Peyer's patch (tissue), 4 donors: ENCODE results near the gene CDC42.

ENCODE experiments used
- CTCF ChIP-seq, 6 experiments: fragments of 450-650 bp in 4 of 6; fragments of 200-600 bp in 2 of 6; sonication (generic) in 1 of 6; IDR thresholded peaks; one replicate each; pipeline ENCODE4 v1.5.1; 2017 to 2019; ENCODE audit warnings: antibody characterized with exemption in 6 of 6, mild to moderate bottlenecking in 3 of 6, moderate library complexity in 1 of 6
- POLR2A ChIP-seq, 2 donors: fragments of 450-650 bp; IDR thresholded peaks; one replicate each; pipeline ENCODE4 v1.5.1; 2017; ENCODE audit warnings: antibody characterized with exemption in 2 of 2, mild to moderate bottlenecking in 2 of 2, moderate library complexity in 2 of 2

- TF ChIP-seq CTCF (IDR thresholded peaks at IDR 0.05) = no peak
- TF ChIP-seq POLR2A (IDR thresholded peaks at IDR 0.05) = no peak
Measured at GRCh38 chr1:22040286-22040623, 12.3 kb upstream of the CDC42 start.
